ENCODE data around the gene ACACB.

DNA sequence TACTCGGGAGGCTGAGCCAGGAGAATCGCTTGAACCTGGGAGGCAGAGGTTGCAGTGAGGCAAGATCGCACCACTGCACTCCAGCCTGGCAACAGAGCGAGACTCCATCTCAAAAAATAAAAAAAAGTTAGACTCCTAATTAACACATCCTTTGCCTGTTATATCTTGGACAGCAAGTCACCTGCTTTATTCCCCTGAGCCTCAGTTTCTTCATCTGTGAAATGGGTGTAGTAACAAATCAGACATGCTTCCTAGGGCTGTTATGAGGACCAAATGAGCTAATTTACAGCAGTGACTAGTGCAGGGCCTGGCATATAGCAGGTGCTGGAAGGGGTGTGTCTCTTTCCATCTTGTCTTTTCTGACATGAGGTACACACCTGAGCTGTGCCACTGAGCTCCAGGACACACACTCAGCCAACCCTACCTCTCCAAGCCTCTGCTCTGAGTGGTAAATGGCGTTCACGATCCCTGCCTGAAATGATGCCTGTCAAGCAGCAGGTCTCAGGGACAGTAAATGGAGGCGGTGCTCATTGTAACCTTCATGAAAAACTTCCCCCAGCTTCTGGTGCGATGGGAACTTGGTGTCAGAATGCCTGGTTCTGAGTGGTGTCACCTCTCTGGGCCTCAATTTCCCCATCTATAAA is 161.0 kb downstream of the ACACB start:
- TF ChIP-seq, protein P1, sequence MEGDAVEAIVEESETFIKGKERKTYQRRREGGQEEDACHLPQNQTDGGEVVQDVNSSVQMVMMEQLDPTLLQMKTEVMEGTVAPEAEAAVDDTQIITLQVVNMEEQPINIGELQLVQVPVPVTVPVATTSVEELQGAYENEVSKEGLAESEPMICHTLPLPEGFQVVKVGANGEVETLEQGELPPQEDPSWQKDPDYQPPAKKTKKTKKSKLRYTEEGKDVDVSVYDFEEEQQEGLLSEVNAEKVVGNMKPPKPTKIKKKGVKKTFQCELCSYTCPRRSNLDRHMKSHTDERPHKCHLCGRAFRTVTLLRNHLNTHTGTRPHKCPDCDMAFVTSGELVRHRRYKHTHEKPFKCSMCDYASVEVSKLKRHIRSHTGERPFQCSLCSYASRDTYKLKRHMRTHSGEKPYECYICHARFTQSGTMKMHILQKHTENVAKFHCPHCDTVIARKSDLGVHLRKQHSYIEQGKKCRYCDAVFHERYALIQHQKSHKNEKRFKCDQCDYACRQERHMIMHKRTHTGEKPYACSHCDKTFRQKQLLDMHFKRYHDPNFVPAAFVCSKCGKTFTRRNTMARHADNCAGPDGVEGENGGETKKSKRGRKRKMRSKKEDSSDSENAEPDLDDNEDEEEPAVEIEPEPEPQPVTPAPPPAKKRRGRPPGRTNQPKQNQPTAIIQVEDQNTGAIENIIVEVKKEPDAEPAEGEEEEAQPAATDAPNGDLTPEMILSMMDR (IDR thresholded peaks at IDR 0.05; ENCODE audit: extremely low read depth in 1 of 2, insufficient read depth in 1 of 2, low read depth in 1 of 2, low read length in 2 of 2), result no peak
- TF ChIP-seq POLR2A (IDR thresholded peaks at IDR 0.05; ENCODE audit: low read depth, low read length), result no peak

Measured in endothelial cell of umbilical vein (primary cell).